ENCODE measurements around the gene GRHL1.
A peak's percentile ranks its signal among the peaks of the same experiment; 100 is the strongest.

GRHL1 gene

DNA sequence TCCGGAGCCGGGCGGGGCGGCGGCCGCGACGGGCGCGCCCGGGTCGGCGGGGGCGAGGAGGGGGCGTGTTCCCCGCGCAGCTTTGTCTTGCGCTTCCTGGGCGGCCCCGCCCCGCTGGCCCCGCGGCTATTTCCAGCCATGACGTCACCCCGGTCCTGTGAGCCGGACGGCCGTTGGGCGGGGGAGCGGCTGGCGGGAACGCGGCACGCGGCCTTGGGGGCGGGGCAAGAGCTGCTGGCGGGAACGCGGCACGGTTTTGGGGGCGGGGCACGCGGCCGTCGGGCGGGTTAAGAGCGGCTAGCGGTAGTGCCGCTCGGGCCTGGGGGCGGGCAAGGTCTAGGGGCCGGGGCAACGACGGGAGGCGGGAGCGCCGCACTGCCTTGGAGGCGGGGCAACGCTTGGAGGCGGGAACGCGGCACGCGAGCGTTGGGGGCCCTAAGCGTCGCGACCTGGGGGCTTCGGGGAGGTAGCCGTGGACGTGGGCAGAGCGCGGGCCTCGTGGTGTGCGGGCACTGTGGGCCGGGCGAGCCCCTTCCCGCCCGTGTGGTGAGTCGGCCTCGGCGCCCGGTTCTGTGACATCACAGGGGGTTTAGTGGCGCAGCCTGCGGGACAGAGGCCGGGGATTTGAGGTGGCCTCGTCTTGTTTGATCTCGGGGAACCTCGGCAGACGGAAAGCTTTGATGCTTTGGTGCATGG, 92.6 kb downstream of the GRHL1 start:
- peak; percentile 96 to 97 for DNase-seq

GRCh38 chr2:10045561-10046355, 94.3 kb downstream of the GRHL1 start:
- no peak for DNase-seq

GRCh38 chr2:10046931-10047330, 95.4 kb downstream of the GRHL1 start:
- DNase-seq, result no peak

DNA sequence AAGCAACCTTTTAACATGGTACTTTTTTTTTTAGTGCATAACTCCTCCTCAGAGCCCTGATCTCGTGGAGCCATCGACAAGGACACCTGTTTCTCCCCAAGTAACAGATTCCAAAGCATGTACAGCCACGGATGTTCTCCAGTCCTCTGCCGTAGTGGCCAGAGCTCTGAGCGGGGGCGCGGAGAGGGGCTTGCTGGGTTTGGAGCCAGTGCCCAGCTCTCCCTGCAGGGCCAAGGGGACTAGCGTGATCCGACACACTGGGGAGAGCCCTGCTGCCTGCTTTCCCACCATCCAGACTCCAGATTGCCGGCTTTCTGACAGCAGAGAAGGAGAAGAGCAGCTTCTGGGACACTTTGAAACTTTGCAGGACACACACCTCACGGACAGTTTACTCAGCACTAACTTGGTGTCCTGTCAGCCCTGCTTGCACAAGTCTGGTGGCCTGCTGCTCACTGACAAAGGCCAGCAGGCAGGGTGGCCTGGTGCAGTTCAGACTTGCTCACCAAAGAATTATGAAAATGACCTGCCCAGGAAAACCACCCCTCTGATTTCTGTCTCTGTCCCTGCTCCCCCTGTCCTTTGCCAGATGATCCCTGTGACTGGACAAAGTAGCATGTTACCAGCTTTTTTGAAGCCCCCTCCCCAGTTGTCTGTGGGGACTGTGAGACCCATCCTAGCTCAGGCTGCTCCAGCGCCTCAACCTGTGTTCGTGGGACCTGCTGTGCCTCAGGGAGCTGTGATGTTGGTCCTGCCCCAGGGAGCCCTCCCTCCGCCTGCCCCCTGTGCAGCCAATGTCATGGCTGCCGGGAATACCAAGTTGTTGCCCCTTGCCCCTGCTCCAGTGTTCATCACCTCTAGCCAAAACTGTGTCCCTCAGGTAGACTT, 96.4 kb downstream of the GRHL1 start:
- no peak for DNase-seq

DNA sequence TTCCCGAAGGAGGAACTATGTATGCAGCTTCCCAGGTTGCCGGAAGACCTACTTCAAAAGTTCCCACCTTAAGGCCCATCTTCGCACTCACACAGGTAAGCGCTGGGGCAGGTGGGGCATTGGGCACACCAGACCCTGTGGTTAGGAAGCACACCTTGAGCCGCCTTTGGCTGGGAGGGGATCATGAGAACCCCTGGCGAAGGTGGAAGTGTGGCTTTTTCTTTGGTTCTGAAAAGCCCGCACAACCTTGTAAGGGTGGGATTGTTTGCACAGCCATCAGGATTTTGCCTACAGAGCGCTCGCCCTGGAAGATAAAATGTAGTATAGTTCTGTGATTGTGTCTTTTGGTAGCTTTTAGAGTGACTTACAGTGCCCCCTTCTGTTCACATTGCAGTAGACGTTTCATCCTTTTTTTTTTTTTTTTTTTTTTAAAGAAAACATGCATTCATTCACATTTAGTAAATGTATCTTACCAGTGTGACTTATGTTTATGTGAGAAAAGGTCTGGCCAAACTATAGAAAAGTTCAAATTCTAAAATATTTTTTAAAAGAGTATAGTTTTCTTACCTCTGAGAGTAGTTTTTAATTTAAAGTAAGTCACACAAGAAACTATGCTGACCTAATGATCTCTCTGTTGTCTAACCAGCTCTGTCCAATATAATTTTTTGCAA, 97.1 kb downstream of the GRHL1 start:
- peak; percentile 44 to 51 for DNase-seq
